ENCODE results near the gene PPIE.

The PPIE gene

DNA sequence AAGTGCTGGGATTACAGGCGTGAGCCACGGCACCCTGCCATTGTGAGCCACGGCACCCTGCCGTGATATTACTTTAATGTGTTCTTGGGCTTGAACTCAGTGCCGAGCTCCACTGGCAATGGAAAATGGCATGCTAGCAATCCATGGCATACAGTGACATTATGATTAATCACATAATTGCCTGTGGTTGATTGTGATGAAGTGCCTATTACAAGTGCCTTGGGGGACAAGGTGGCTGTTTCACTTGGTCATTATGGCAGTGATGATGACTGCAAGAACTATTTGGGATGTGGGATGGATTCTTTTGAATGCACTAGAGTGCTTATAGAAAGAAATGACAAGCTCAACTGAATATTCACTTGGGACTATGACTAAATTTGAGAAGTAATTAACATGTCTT is 25.1 kb upstream of the PPIE start:
- TF ChIP-seq CTCF (IDR thresholded peaks at IDR 0.05; ENCODE audit: low read length) (no peak), EZH2phosphoT487 (IDR thresholded peaks at IDR 0.05; ENCODE audit: low read length) (no peak), EZH2 (optimal IDR thresholded peaks at IDR 0.05; ENCODE audit: low read depth, low read length) (no peak)
- Histone ChIP-seq H3F3A (ENCODE audit: insufficient read depth, low read length) (no peaks in the 10 kb centered on the region), H3K4me3 (ENCODE audit: low read length) (no peak overlapping the region), H3K4me1 (ENCODE audit: low read length) (no peaks in the 10 kb centered on the region), H4K20me1 (ENCODE audit: insufficient read depth, low read length) (no peaks in the 10 kb centered on the region), H3K9me2 (replicated peaks; ENCODE audit: insufficient read depth, low read length) (no peaks in the 10 kb centered on the region), H3K9me3 (replicated peaks; ENCODE audit: insufficient read depth, low read length) (no peaks in the 10 kb centered on the region), H3K36me3 (replicated peaks; ENCODE audit: insufficient read depth, low read length) (no peaks in the 10 kb centered on the region), H2AFZ (ENCODE audit: low read length) (no peak overlapping the region), H3K27me3 (replicated peaks; ENCODE audit: insufficient read depth, low read length) (no peaks in the 10 kb centered on the region), H3K4me2 (ENCODE audit: low read depth, low read length) (no peak overlapping the region), H3K27ac (ENCODE audit: low read length) (no peak overlapping the region), H3K79me2 (ENCODE audit: low read length) (no peaks in the 10 kb centered on the region), H3K9ac (ENCODE audit: low read length) (no peak overlapping the region)
- DNase-seq, result no peak

GRCh38 chr1:39717809-39718208 is 20.9 kb upstream of the PPIE start:
- peaks cover 5% of the 10 kb centered on the region; the same call in 1 of the 2 replicates for H3F3A ChIP-seq (ENCODE audit: insufficient read depth, low read length)
- no peak overlapping the region for H3K27ac ChIP-seq (ENCODE audit: low read length)
- no peaks in the 10 kb centered on the region for H4K20me1 ChIP-seq (ENCODE audit: insufficient read depth, low read length)
- TF ChIP-seq EZH2phosphoT487 (IDR thresholded peaks at IDR 0.05; ENCODE audit: low read length) (no peak), EZH2 (optimal IDR thresholded peaks at IDR 0.05; ENCODE audit: low read depth, low read length) (no peak), CTCF (IDR thresholded peaks at IDR 0.05; ENCODE audit: low read length) (no peak)
- H3K9me2 ChIP-seq (replicated peaks; ENCODE audit: insufficient read depth, low read length), result no peaks in the 10 kb centered on the region
- H2AFZ ChIP-seq (ENCODE audit: low read length), result no peak overlapping the region
- H3K4me2 ChIP-seq (ENCODE audit: low read depth, low read length), result no peak overlapping the region
- no peaks in the 10 kb centered on the region for H3K36me3 ChIP-seq (replicated peaks; ENCODE audit: insufficient read depth, low read length)
- DNase-seq, result no peak
- no peaks in the 10 kb centered on the region for H3K79me2 ChIP-seq (ENCODE audit: low read length)
- no peaks in the 10 kb centered on the region for H3K27me3 ChIP-seq (replicated peaks; ENCODE audit: insufficient read depth, low read length)
- no peak overlapping the region for H3K4me3 ChIP-seq (ENCODE audit: low read length)
- no peak overlapping the region for H3K9ac ChIP-seq (ENCODE audit: low read length)
- peaks cover 5% of the 10 kb centered on the region; the same call in 1 of the 2 replicates for H3K4me1 ChIP-seq (ENCODE audit: low read length)
- H3K9me3 ChIP-seq (replicated peaks; ENCODE audit: insufficient read depth, low read length), result no peaks in the 10 kb centered on the region

GRCh38 chr1:39720094-39720999 is 18.3 kb upstream of the PPIE start:
- Histone ChIP-seq H3K9ac (ENCODE audit: low read length) (0 out of 2 replicates have a peak overlapping the region, but pooled peaks have one; percentile 13), H3K9me3 (replicated peaks; ENCODE audit: insufficient read depth, low read length) (no peaks in the 10 kb centered on the region), H3K4me2 (ENCODE audit: low read depth, low read length) (peak overlapping the region; percentile 46), H3K4me3 (ENCODE audit: low read length) (peak overlapping the region; percentile 4; the same call in 1 of the 2 replicates), H3K27ac (ENCODE audit: low read length) (peak overlapping the region; percentile 41; the same call in 1 of the 2 replicates), H3K9me2 (replicated peaks; ENCODE audit: insufficient read depth, low read length) (no peaks in the 10 kb centered on the region), H3F3A (ENCODE audit: insufficient read depth, low read length) (peaks cover 5% of the 10 kb centered on the region; the same call in 1 of the 2 replicates), H3K79me2 (ENCODE audit: low read length) (no peaks in the 10 kb centered on the region), H3K36me3 (replicated peaks; ENCODE audit: insufficient read depth, low read length) (no peaks in the 10 kb centered on the region), H4K20me1 (ENCODE audit: insufficient read depth, low read length) (no peaks in the 10 kb centered on the region), H3K4me1 (ENCODE audit: low read length) (peaks cover 5% of the 10 kb centered on the region; the same call in 1 of the 2 replicates), H2AFZ (ENCODE audit: low read length) (peak overlapping the region; percentile 36), H3K27me3 (replicated peaks; ENCODE audit: insufficient read depth, low read length) (no peaks in the 10 kb centered on the region)
- TF ChIP-seq CTCF (IDR thresholded peaks at IDR 0.05; ENCODE audit: low read length) (peak; percentile 68), EZH2 (optimal IDR thresholded peaks at IDR 0.05; ENCODE audit: low read depth, low read length) (no peak)
- peak; percentile 81 for DNase-seq

Measured in MM.1S (cell line).